Naive thymus-derived CD4-positive, alpha-beta T cell (primary cell): ENCODE results near the gene CALR. TPM values are rescaled to one million over a fixed set of nuclear protein-coding genes. Genes with fewer than 3 reads are reported as not detected.
"Not testable (repeated sequence)": the region's sequence is repeated elsewhere in the genome, so short reads cannot be mapped to it uniquely, and the experiment has no call there.

Source experiments
- ATAC-seq: fragments of 150-1000 bp; cut with Tn5 transposase; 2 replicates; pipeline ENCODE4 v1.10.0; 2021; ENCODE audit warnings: mild to moderate bottlenecking, moderate library complexity
- CTCF ChIA-PET: fragments of 350-600 bp; sonication (Branson Sonifier 250); formaldehyde crosslinking; loops from one replicate; lab custom pipeline; 2021; ENCODE audit warnings: antibody characterized with exemption; lab: Charles Lee
- POLR2A ChIA-PET: fragments of 350-600 bp; sonication (Branson Sonifier 250); formaldehyde crosslinking; loops from one replicate; lab custom pipeline; 2021; ENCODE audit warnings: antibody characterized with exemption, inconsistent platforms; lab: Charles Lee
- DNase-seq, 9 donors: peaks; one replicate each; pipeline versions ENCODE4 v3.0.0 to v3.0.0-alpha.2; 2020 to 2022; ENCODE audit warnings: mixed read lengths in 1 of 9
- H3K27ac ChIP-seq: one replicate; pipeline ENCODE4 v1.7.0; 2013; ENCODE audit warnings: mild to moderate bottlenecking, low read depth, low read length, moderate library complexity
- H3K27me3 ChIP-seq, 2 donors: one replicate each; pipeline ENCODE4 v1.7.0; 2013; ENCODE audit warnings: low read length in 2 of 2, mild to moderate bottlenecking in 2 of 2, moderate library complexity in 2 of 2; ENCODE audit not compliant: control insufficient read depth in 2 of 2, insufficient read depth in 2 of 2
- H3K36me3 ChIP-seq, 3 experiments: 1 replicate in 2 of 3; 2 replicates in 1 of 3; pipeline ENCODE4 v1.7.0; 2013; ENCODE audit warnings: low read length in 3 of 3, mild to moderate bottlenecking in 3 of 3, moderate library complexity in 1 of 3; ENCODE audit not compliant: insufficient read depth in 3 of 3, control insufficient read depth in 2 of 3
- H3K4me1 ChIP-seq, 2 donors: one replicate each; pipeline ENCODE4 v1.7.0; 2013; ENCODE audit warnings: low read length in 2 of 2, mild to moderate bottlenecking in 2 of 2, moderate library complexity in 1 of 2; ENCODE audit not compliant: control insufficient read depth in 2 of 2, insufficient read depth in 2 of 2
- H3K4me3 ChIP-seq: 2 replicates; pipeline ENCODE4 v1.7.0; 2013; ENCODE audit warnings: mild to moderate bottlenecking, low read length
- H3K9me3 ChIP-seq, 3 experiments: 1 replicate in 2 of 3; 2 replicates in 1 of 3; pipeline ENCODE4 v1.7.0; 2013; ENCODE audit warnings: low read length in 3 of 3; ENCODE audit not compliant: control insufficient read depth in 2 of 3
- H3K27ac Mint-ChIP-seq, 9 donors: one replicate each; pipeline ENCODE4 v1.8.0; 2020 to 2022; ENCODE audit warnings: mixed read lengths in 9 of 9, mild to moderate bottlenecking in 8 of 9, moderate library complexity in 5 of 9, inconsistent platforms in 2 of 9
- H3K27me3 Mint-ChIP-seq, 5 donors: one replicate each; pipeline ENCODE4 v1.8.0; 2021 to 2022; ENCODE audit warnings: mixed read lengths in 5 of 5, mild to moderate bottlenecking in 1 of 5
- H3K36me3 Mint-ChIP-seq, 5 donors: one replicate each; pipeline ENCODE4 v1.8.0; 2020 to 2022; ENCODE audit warnings: mixed read lengths in 5 of 5, mild to moderate bottlenecking in 3 of 5, inconsistent platforms in 1 of 5
- H3K4me1 Mint-ChIP-seq, 7 donors: one replicate each; pipeline ENCODE4 v1.8.0; 2020 to 2022; ENCODE audit warnings: mixed read lengths in 7 of 7, mild to moderate bottlenecking in 3 of 7, inconsistent platforms in 1 of 7
- H3K4me3 Mint-ChIP-seq, 10 donors: one replicate each; pipeline ENCODE4 v1.8.0; 2020 to 2022; ENCODE audit warnings: mild to moderate bottlenecking in 10 of 10, mixed read lengths in 10 of 10, moderate library complexity in 6 of 10, inconsistent platforms in 2 of 10
- H3K9me3 Mint-ChIP-seq, 11 donors: one replicate each; pipeline ENCODE4 v1.8.0; 2020 to 2022; ENCODE audit warnings: mixed read lengths in 11 of 11, mild to moderate bottlenecking in 4 of 11, inconsistent platforms in 1 of 11, moderate library complexity in 1 of 11
- intact Hi-C, 2 donors: fragments of 100-400 bp; cut with micrococcal nuclease; formaldehyde crosslinking; loops; one replicate each; pipeline ENCODE4 v1.15.1; 2023
- polyA plus RNA-seq, 2 donors: library from polyadenylated mRNA; unstranded; fragments of 300-500 nt; fragmentation: Illumina TruSeq; gene quantifications; one replicate each; pipeline ENCODE4 v1.2.3, GENCODE V29; 2021
- total RNA-seq, 6 experiments: library from RNA in 5 of 6; stranded (reverse) in 5 of 6; gene quantifications; 1 replicate in 5 of 6; 2 replicates in 1 of 6; pipeline ENCODE4 v1.2.3 and lab custom pipeline; 2021 to 2026

CALR gene
- total and polyA plus RNA-seq, 7 experiments from 2014 or later = 142 to 1,130 (median 460) TPM

DNA sequence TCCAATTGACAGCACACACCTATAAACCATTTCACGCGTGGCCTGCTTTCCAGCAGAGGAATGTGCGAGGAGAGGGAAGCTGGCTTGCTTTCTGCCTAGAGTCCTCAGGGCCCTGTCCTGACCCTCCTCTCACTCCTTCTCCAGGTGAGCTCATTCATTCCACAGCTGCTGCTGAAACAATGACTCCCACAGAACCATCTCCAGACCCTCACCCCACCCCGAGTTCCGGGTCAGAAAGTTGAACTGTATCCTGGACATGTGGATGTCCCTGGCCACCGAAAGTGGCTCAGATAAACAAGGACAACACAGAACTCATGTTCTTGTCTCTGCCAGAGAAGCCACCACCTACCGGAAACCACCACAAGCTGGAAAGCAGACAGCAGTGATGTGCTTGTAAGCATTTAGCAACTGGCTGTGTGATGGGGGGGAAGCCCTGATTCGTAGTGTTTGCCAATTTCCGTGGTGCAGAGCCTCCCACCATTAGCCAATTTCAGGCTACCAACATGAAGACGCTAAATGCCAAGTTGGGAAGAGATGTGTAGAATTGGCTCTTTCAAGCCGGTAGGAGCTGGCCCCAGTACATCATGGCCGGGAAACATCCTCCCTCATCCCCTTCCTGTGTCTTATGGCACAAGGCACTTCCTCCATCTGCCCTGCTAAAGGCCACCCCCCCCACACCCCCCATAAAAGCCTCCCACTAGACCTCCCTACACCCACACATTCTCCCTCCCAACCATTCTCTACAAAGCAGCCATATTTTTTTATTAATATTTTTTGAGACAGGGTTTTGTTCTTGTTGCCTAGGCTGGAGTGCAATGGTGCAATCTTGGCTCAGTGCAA is 24.3 kb upstream of the CALR start:
- ATAC-seq (peak; percentile 90), DNase-seq (peak; percentile 18 to 78 (median 67))
- CTCF ChIA-PET = interaction anchor here (0.7 to 2.1 kb wide), 6 partner anchors 19 to 51 kb away, joined by 3 to 8 read pairs (median 4); partner anchors contain the start of genes FARSA, GCDH and KLF1
- H3K36me3 Mint-ChIP-seq = peaks cover 0 to 2% (median 0%) of the 10 kb centered on the region in 5 donors
- H3K27me3 ChIP-seq = no peaks in the 10 kb centered on the region
- peaks cover 12 to 31% of the 10 kb centered on the region in 2 donors for H3K4me1 ChIP-seq
- intact Hi-C loops = loop anchor here in 1 of 2 donors (1.0 kb wide), 1 partner anchor 23 kb away; the partner anchor contains the start of gene GCDH
- H3K4me3 ChIP-seq = peak overlapping the region; percentile 15
- no peaks in the 10 kb centered on the region for H3K9me3 ChIP-seq
- POLR2A ChIA-PET = interaction anchor here (0.6 to 3.7 kb wide), 18 partner anchors 9 to 1090 kb away, joined by 3 to 46 read pairs (median 6); partner anchors contain the start of genes CALR, FARSA and GCDH
- H3K27me3 Mint-ChIP-seq = no peaks in the 10 kb centered on the region
- peaks cover 0 to 1% (median 0%) of the 10 kb centered on the region in 11 donors for H3K9me3 Mint-ChIP-seq
- no peaks in the 10 kb centered on the region for H3K36me3 ChIP-seq
- H3K4me1 Mint-ChIP-seq = peaks cover 11 to 37% (median 28%) of the 10 kb centered on the region in 7 donors
- H3K27ac ChIP-seq = peak overlapping the region; percentile 54
- H3K4me3 Mint-ChIP-seq = peak overlapping the region; percentile 67 to 88 (median 79)
- H3K27ac Mint-ChIP-seq = peak overlapping the region; percentile 81 to 99 (median 97)

DNA sequence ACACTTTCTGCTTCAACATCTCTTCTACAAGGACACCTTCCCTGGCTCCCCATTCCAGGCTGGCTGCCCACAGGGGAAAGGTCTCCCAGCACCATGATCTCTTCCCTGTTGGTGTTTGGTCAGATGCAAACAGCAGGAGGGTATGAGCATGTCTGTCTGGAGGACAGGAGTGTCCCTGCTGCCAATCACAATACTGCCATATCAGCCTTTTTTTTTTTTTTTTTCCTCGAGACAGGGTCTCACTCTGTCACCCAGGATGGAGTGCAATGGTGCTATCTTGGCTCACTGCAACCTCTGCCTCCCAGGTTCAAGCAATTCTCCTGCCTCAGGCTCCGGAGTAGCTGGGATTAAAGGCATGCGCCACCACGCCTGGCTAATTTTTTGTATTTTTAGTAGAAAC is 22.5 kb upstream of the CALR start:
- H3K27ac Mint-ChIP-seq = peak overlapping the region in 7 of 9 donors; percentile 15 to 82 (median 43)

DNA sequence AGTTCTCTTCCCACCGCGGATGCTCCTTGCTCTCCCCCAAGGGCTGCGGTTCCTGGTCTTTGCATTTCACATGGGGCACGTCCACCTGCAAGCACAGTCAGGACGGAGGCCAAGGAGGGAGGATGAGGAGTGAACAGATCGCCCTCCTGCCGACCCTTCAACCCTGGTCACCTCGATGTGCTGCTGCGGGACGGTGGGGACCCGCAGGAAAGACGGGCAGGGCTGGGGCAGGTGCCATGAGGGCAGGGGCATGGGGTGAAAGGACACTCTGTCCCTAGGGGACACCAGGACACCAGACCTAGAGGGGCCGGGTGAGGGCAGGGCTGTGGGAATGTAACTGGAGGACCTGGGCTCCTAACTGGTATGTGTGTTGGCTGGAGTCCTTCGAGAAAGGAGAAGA is 20.2 kb upstream of the CALR start:
- intact Hi-C loops = loop anchor here (2.0 to 5.0 kb wide), 3 partner anchors 15 to 39 kb away; partner anchors contain the start of genes GADD45GIP1 (in 2 of the 2), DNASE2 (in 1 of the 2) and FARSA (in 1 of the 2)
- H3K4me1 ChIP-seq = peaks cover 12 to 27% of the 10 kb centered on the region in 2 donors
- peaks cover 0 to 13% (median 9%) of the 10 kb centered on the region in 3 experiments for H3K36me3 ChIP-seq
- ChIA-PET POLR2A (interaction anchor here (0.6 to 5.1 kb wide), 2 partner anchors 20 to 118 kb away, joined by 4 to 34 read pairs; partner anchors contain the start of gene CALR), CTCF (no interaction called here)
- peaks cover 4 to 17% (median 6%) of the 10 kb centered on the region in 5 donors for H3K36me3 Mint-ChIP-seq
- no peak overlapping the region for H3K27ac ChIP-seq
- peak overlapping the region in 9 of 10 donors; percentile 23 to 87 (median 76) for H3K4me3 Mint-ChIP-seq
- no peaks in the 10 kb centered on the region for H3K27me3 ChIP-seq
- H3K27ac Mint-ChIP-seq = peak overlapping the region in 6 of 9 donors; percentile 48 to 96 (median 91)
- no peaks in the 10 kb centered on the region for H3K27me3 Mint-ChIP-seq
- no peaks in the 10 kb centered on the region for H3K9me3 ChIP-seq
- ATAC-seq (no peak), DNase-seq (no peak)
- no peak overlapping the region for H3K4me3 ChIP-seq
- H3K9me3 Mint-ChIP-seq = peaks cover 0 to 3% (median 0%) of the 10 kb centered on the region in 11 donors
- H3K4me1 Mint-ChIP-seq = peaks cover 9 to 51% (median 34%) of the 10 kb centered on the region in 7 donors

More for the DNA sequence above, 22.5 kb upstream of the CALR start:
- H3K4me3 ChIP-seq, H3K27ac ChIP-seq, H3K27me3 Mint-ChIP-seq, H3K9me3 Mint-ChIP-seq, ATAC-seq, H3K36me3 ChIP-seq, H3K27me3 ChIP-seq, H3K36me3 Mint-ChIP-seq, DNase-seq, H3K9me3 ChIP-seq: not testable (repeated sequence)
- H3K4me1 ChIP-seq = peaks cover 12 to 31% of the 10 kb centered on the region in 2 donors
- peak overlapping the region in 2 of 10 donors; percentile 21 to 52 for H3K4me3 Mint-ChIP-seq
- POLR2A ChIA-PET = interaction anchor here (0.6 to 3.7 kb wide), 5 partner anchors 13 to 27 kb away, joined by 3 to 46 read pairs (median 23); partner anchors contain the start of genes FARSA and GCDH
- CTCF ChIA-PET = interaction anchor here (1.2 kb wide), 1 partner anchor 26 kb away, joined by 3 read pairs; no protein-coding TSS in a partner anchor
- peaks cover 11 to 48% (median 37%) of the 10 kb centered on the region in 7 donors for H3K4me1 Mint-ChIP-seq
- intact Hi-C loops = loop anchor here in 1 of 2 donors (5.0 kb wide), 1 partner anchor 34 kb away; the partner anchor contains the start of gene DNASE2

DNA sequence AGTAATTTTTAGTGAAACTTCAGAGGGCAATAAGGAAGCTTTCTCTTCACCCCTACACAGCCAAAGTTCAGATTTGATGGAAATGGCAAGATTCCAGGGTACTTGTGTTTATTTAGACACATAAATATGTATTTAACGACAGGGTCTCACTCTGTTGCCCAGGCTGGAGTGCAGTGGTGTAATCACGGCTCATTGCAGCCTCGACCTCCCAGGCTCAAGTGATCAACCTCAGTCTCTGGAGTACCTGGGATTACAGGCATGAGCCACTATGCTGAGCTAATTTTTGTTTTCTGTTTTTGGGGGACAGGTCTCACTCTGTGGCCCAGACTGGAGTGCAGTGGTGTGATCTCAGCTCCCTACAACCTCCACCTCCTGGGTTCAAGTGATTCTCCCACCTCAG is 17.4 kb upstream of the CALR start:
- H3K36me3 ChIP-seq = peaks cover 6 to 33% (median 15%) of the 10 kb centered on the region in 3 experiments
- DNase-seq (no peak), ATAC-seq (no peak)
- peaks cover 0 to 8% of the 10 kb centered on the region in 2 donors for H3K4me1 ChIP-seq
- POLR2A ChIA-PET = interaction anchor here (0.7 to 5.1 kb wide), 9 partner anchors 8 to 1037 kb away, joined by 3 to 34 read pairs (median 4); partner anchors contain the start of genes CALR, FARSA and GCDH
- H3K9me3 ChIP-seq = no peaks in the 10 kb centered on the region
- no peak overlapping the region for H3K4me3 ChIP-seq
- CTCF ChIA-PET = interaction anchor here (0.6 to 0.9 kb wide), 4 partner anchors 13 to 193 kb away, joined by 3 to 4 read pairs (median 4); no protein-coding TSS in a partner anchor
- Mint-ChIP-seq H3K36me3 (peaks cover 5 to 26% (median 7%) of the 10 kb centered on the region in 5 donors), H3K4me1 (peaks cover 0 to 30% (median 16%) of the 10 kb centered on the region in 7 donors), H3K4me3 (peak overlapping the region in 1 of 10 donors; percentile 16), H3K27ac (peak overlapping the region in 7 of 9 donors; percentile 3 to 86 (median 68)), H3K27me3 (no peaks in the 10 kb centered on the region), H3K9me3 (peaks cover 0 to 3% (median 0%) of the 10 kb centered on the region in 11 donors)
- intact Hi-C loops = no loop called here
- H3K27me3 ChIP-seq = no peaks in the 10 kb centered on the region
- no peak overlapping the region for H3K27ac ChIP-seq

DNA sequence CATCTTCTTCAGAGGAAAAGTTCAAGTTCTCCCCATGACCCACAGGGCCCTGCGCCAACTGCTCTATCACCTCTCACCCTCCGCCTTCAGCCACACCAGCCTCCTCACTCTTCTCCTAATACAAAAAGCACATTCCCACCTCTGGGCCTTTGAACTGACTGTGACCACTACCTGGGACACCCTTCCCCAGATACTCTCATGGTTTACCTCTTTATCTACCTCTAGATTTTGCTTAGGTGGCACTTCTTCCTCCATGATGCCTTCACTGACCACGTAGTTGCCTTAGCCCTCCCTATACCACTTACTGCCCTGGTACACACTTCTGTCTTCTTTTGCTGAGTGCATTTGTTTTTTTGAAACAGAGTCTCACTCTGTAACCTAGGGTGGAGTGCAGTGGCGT is 15.4 kb upstream of the CALR start:
- Histone ChIP-seq H3K4me1 (peaks cover 0 to 8% of the 10 kb centered on the region in 2 donors), H3K36me3 (peaks cover 12 to 47% (median 22%) of the 10 kb centered on the region in 3 experiments), H3K4me3 (no peak overlapping the region), H3K27me3 (no peaks in the 10 kb centered on the region), H3K27ac (no peak overlapping the region), H3K9me3 (no peaks in the 10 kb centered on the region)
- peaks cover 0 to 3% (median 0%) of the 10 kb centered on the region in 11 donors for H3K9me3 Mint-ChIP-seq
- no peak for ATAC-seq
- ChIA-PET CTCF (no interaction called here), POLR2A (interaction anchor here (1.6 kb wide), 1 partner anchor 9 kb away, joined by 5 read pairs; no protein-coding TSS in a partner anchor)
- H3K4me3 Mint-ChIP-seq = no peak overlapping the region
- intact Hi-C loops = no loop called here
- peaks cover 0 to 26% (median 12%) of the 10 kb centered on the region in 7 donors for H3K4me1 Mint-ChIP-seq
- no peak for DNase-seq
- no peaks in the 10 kb centered on the region for H3K27me3 Mint-ChIP-seq
- peaks cover 5 to 33% (median 12%) of the 10 kb centered on the region in 5 donors for H3K36me3 Mint-ChIP-seq
- H3K27ac Mint-ChIP-seq = peak overlapping the region in 3 of 9 donors; percentile 34 to 75 (median 46)
